GM18519 (cell line): ENCODE measurements around the gene HABP4.
A peak's percentile ranks its signal among the peaks of the same experiment; 100 is the strongest.

Experiments
- ATAC-seq: cut with Tn5 transposase; IDR thresholded peaks from one replicate; pipeline ENCODE4 v1.9.1; 2021; ENCODE audit warnings: mild to moderate bottlenecking, moderate library complexity; ENCODE audit not compliant: unreplicated experiment, low FRiP score

Gene HABP4

GRCh38 chr9:96435345-96435744, 14.6 kb upstream of the HABP4 start:
- no peak for ATAC-seq

GRCh38 chr9:96436063-96436455, 13.9 kb upstream of the HABP4 start:
- no peak for ATAC-seq

- ATAC-seq: no peak
These were observed 13.4 kb upstream of the HABP4 start for GRCh38 chr9:96436456-96437126.

- ATAC-seq: no peak
These were observed 12.5 kb upstream of the HABP4 start for GRCh38 chr9:96437454-96437853.

GRCh38 chr9:96440671-96441199, 9.2 kb upstream of the HABP4 start:
- ATAC-seq: no peak

- no peak for ATAC-seq
These were observed 8.0 kb upstream of the HABP4 start for GRCh38 chr9:96441798-96442445.

GRCh38 chr9:96442491-96442890, 7.5 kb upstream of the HABP4 start:
- ATAC-seq: no peak

GRCh38 chr9:96447406-96447805, 2.6 kb upstream of the HABP4 start:
- ATAC-seq: no peak

GRCh38 chr9:96448546-96449170, 1.3 kb upstream of the HABP4 start:
- ATAC-seq: no peak

GRCh38 chr9:96449523-96449844, 485 bp upstream of the HABP4 start:
- ATAC-seq: peak; percentile 2

- no peak for ATAC-seq
These were observed 902 bp downstream of the HABP4 start for GRCh38 chr9:96450613-96451528.

- ATAC-seq: no peak
These were observed 3.7 kb downstream of the HABP4 start for GRCh38 chr9:96453625-96454024.

- ATAC-seq: no peak
These were observed 7.3 kb downstream of the HABP4 start for GRCh38 chr9:96457266-96457665.

GRCh38 chr9:96458226-96458625, 8.3 kb downstream of the HABP4 start:
- no peak for ATAC-seq

- ATAC-seq: no peak
These were observed 9.5 kb downstream of the HABP4 start for GRCh38 chr9:96459268-96460007.

- no peak for ATAC-seq
These were observed 10.5 kb downstream of the HABP4 start for GRCh38 chr9:96460470-96460869.

GRCh38 chr9:96460882-96461281, 10.9 kb downstream of the HABP4 start:
- ATAC-seq: no peak

- no peak for ATAC-seq
These were observed 11.4 kb downstream of the HABP4 start for GRCh38 chr9:96461336-96461735.

GRCh38 chr9:96462541-96462940, 12.6 kb downstream of the HABP4 start:
- ATAC-seq: no peak

- no peak for ATAC-seq
These were observed 14.5 kb downstream of the HABP4 start for GRCh38 chr9:96464426-96464825.
